ENCODE results near the gene SMURF2. TPM values are rescaled to one million over a fixed set of nuclear protein-coding genes. Genes with fewer than 3 reads are reported as not detected.

The SMURF2 gene
- total and polyA plus RNA-seq, 4 donors = 9.9 to 85.6 (median 22.5) TPM

GRCh38 chr17:64507413-64507782 lies 154.7 kb downstream of the SMURF2 start:
- H3K27me3 ChIP-seq (ENCODE audit: control insufficient read depth in 3 of 3, insufficient read depth in 3 of 3, low read length in 2 of 3) = no peaks in the 10 kb centered on the region
- peaks cover 0 to 23% (median 19%) of the 10 kb centered on the region in 5 donors for H3K4me1 ChIP-seq (ENCODE audit: control insufficient read depth in 5 of 5, insufficient read depth in 5 of 5, low read length in 5 of 5)
- ATAC-seq (ENCODE audit: insufficient read depth, low FRiP score) (peak; percentile 9), DNase-seq (peak; percentile 77 to 92 (median 91))
- TF ChIP-seq CTCF (IDR thresholded peaks at IDR 0.05; ENCODE audit: control extremely low read depth, extremely low read depth) = peak; percentile 43
- peak overlapping the region; percentile 93 to 100 for H3K9ac ChIP-seq (ENCODE audit: insufficient read depth in 1 of 2, low read length in 2 of 2)
- WGBS, 2 donors = 0 to 1% methylated on average over 13 of the region's 13 CpGs
- no peaks in the 10 kb centered on the region for H3K9me3 ChIP-seq (ENCODE audit: control insufficient read depth in 4 of 4, insufficient read depth in 3 of 4, low read length in 3 of 4)
- peaks cover 14 to 49% (median 35%) of the 10 kb centered on the region in 4 donors for H3K36me3 ChIP-seq (ENCODE audit: control insufficient read depth in 4 of 4, insufficient read depth in 4 of 4, low read length in 4 of 4)
- peak overlapping the region; percentile 79 for H3K4me3 ChIP-seq
- peak overlapping the region; percentile 93 to 100 for H3K27ac ChIP-seq (ENCODE audit: low read depth in 1 of 2, low read length in 1 of 2)

DNA sequence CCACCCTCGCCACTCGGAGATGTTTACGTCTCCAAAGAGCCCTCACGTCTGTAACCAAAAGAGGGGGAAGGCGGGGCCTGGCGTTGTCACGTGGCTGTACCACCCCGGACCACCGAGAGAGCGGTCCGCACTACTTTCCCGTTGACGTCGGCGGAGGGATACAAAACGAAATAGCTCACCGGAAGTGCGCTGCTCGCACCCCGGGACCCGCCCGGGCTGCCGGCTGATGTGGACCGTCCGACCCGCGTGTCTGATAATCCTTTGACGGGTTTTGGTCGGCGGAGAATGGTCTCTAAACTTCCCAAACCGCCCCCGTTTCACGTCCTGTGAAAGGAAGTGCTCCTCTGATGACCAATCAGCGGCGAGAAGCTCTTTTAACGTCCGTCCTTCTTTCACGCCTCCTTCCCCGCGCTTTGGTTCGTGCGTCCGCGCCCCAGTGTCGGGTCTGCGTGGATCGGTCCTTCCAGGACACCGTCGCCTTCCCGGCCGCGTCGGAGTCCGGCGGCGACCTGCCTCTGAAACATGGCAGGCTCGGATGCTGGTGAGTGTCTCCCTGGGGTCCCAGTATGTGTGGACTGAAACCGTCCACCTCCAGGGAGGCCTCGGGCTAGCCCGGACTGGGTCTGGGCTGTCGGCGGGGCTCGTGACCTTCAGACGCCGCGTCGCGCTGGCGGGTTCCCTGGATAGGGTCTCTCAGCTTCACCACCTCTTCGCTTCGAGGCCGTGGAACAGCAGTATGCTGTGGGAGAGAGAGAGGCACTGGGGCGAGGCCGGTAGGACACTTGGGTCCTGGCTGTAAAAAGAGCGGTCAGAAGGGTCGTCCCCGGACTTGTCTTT lies 155.3 kb downstream of the SMURF2 start, which contains the start of gene CEP95:
Gene CEP95, plus strand, starts transcription at position 402 of the 837 bp plus-strand sequence. Its CDS starts 121 bp downstream, at position 523.
- TF ChIP-seq CTCF (IDR thresholded peaks at IDR 0.05; ENCODE audit: control extremely low read depth, extremely low read depth) = no peak
- Histone ChIP-seq H3K4me1 (ENCODE audit: control insufficient read depth in 5 of 5, insufficient read depth in 5 of 5, low read length in 5 of 5) (peaks cover 0 to 23% (median 19%) of the 10 kb centered on the region in 5 donors), H3K27ac (ENCODE audit: low read depth in 1 of 2, low read length in 1 of 2) (peak within 1 kb of the TSS; percentile 93 to 100), H3K4me3 (peak within 1 kb of the TSS; percentile 99), H3K9ac (ENCODE audit: insufficient read depth in 1 of 2, low read length in 2 of 2) (peak within 1 kb of the TSS; percentile 100), H3K9me3 (ENCODE audit: control insufficient read depth in 4 of 4, insufficient read depth in 3 of 4, low read length in 3 of 4) (no peaks in the 10 kb centered on the region), H3K27me3 (ENCODE audit: control insufficient read depth in 3 of 3, insufficient read depth in 3 of 3, low read length in 2 of 3) (no peaks in the 10 kb centered on the region), H3K36me3 (ENCODE audit: control insufficient read depth in 4 of 4, insufficient read depth in 4 of 4, low read length in 4 of 4) (peaks cover 15 to 54% (median 37%) of the 10 kb centered on the region in 4 donors)
- WGBS, 2 donors = 0% methylated on average over 76 to 77 of the region's 77 CpGs
- peak; percentile 78 for ATAC-seq (ENCODE audit: insufficient read depth, low FRiP score)
- DNase-seq = peak; percentile 99

- Histone ChIP-seq H3K27ac (ENCODE audit: low read depth in 1 of 2, low read length in 1 of 2) (peak within 1 kb of the TSS; percentile 93 to 100), H3K9me3 (ENCODE audit: control insufficient read depth in 4 of 4, insufficient read depth in 3 of 4, low read length in 3 of 4) (no peaks in the 10 kb centered on the region), H3K27me3 (ENCODE audit: control insufficient read depth in 3 of 3, insufficient read depth in 3 of 3, low read length in 2 of 3) (no peaks in the 10 kb centered on the region), H3K9ac (ENCODE audit: insufficient read depth in 1 of 2, low read length in 2 of 2) (peak within 1 kb of the TSS; percentile 100), H3K4me1 (ENCODE audit: control insufficient read depth in 5 of 5, insufficient read depth in 5 of 5, low read length in 5 of 5) (peaks cover 0 to 23% (median 19%) of the 10 kb centered on the region in 5 donors), H3K4me3 (peak within 1 kb of the TSS; percentile 99), H3K36me3 (ENCODE audit: control insufficient read depth in 4 of 4, insufficient read depth in 4 of 4, low read length in 4 of 4) (peaks cover 18 to 60% (median 40%) of the 10 kb centered on the region in 4 donors)
- TF ChIP-seq CTCF (IDR thresholded peaks at IDR 0.05; ENCODE audit: control extremely low read depth, extremely low read depth) = no peak
- ATAC-seq (ENCODE audit: insufficient read depth, low FRiP score) (peak; percentile 79), DNase-seq (peak; percentile 97 to 98 (median 98))
- WGBS, 2 donors = 0 to 1% methylated on average over 29 to 31 of the region's 31 CpGs
These were observed 155.9 kb downstream of the SMURF2 start, which contains the start of gene DDX5 for GRCh38 chr17:64506201-64506575. TSS of gene DDX5 (minus strand) at chr17:64506289. CDS start at chr17:64506119, 170 bp downstream.

All from lung (tissue), 12 donors.